Stimulated activated CD8-positive, alpha-beta memory T cell treated with anti-CD3 and anti-CD28 coated beads, Interleukin-12 subunit alpha, Interleukin-12 subunit beta, amount 100 ng/mL, for 1 hour (primary cell): Measurements from ENCODE around the gene NETO1.

Source experiments
- DNase-seq: peaks from one replicate; pipeline ENCODE4 v3.0.0-alpha.2; 2020; ENCODE audit warnings: low read depth

NETO1 gene, protein sequence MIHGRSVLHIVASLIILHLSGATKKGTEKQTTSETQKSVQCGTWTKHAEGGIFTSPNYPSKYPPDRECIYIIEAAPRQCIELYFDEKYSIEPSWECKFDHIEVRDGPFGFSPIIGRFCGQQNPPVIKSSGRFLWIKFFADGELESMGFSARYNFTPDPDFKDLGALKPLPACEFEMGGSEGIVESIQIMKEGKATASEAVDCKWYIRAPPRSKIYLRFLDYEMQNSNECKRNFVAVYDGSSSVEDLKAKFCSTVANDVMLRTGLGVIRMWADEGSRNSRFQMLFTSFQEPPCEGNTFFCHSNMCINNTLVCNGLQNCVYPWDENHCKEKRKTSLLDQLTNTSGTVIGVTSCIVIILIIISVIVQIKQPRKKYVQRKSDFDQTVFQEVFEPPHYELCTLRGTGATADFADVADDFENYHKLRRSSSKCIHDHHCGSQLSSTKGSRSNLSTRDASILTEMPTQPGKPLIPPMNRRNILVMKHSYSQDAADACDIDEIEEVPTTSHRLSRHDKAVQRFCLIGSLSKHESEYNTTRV

DNA sequence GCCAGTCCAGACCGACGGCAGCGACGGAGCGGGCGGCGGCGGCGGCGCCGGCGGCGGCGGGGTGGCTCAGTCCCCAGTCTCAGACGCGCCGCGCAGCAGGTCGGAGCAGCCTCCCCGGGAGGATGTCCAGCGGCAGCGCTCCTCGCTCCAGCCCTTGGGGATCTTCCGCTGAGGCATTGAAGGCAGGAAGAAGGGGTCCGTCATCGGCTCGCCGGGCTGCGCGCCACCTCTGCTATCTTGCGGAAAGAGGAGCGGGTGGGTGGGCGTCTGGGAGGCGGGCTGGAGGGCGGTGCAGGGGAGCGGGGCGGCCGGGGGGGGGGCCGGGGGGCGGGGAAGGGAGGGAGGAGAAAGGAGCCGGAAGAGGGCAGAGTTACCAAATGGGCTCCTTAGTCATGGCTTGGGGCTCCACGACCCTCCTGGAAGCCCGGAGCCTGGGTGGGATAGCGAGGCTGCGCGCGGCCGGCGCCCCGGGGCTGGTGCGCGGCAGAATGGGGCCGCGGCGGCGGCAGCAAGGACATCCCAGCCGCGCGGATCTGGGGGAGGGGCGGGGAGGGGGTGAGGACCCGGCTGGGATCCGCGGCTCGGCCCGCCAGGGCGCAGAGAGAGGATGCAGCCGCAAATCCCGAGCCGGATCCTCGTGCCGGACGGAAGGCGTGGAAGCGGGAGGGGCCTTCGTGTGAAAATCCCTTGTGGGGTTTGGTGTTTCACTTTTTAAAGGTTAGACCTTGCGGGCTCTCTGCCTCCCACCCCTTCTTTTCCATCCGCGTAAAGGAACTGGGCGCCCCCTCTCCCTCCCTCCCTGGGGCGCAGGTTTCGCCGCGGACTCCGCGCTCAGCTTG is at the start of gene NETO1:
TSS of gene NETO1 (minus strand) at position 242 of the 839 bp plus-strand sequence. CDS start 696 bp downstream, outside the sequence.
- DNase-seq = no peak

DNA sequence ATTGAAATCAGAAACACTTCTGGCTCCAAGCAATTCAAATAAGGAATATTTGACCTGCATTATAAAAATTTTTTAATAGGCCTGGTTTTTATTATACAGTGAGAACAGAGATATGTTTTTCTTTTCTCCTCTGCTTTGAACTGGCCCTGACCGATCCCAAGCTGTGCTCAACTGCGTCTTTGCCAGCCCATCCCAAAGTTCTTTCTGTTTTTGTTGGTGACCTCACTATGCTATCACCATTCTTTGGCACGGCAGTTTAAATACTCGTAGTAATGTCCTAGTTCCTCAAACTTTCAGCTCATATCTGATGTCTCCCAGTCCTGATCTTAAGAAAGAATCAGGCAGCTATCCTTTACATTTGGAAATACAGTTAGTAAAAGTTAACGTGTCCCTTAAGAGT is 42.3 kb upstream of the NETO1 start:
- DNase-seq = no peak

- no peak for DNase-seq
These were observed 40.4 kb upstream of the NETO1 start for GRCh38 chr18:72908181-72908580.

- no peak for DNase-seq
These were observed 35.2 kb upstream of the NETO1 start for GRCh38 chr18:72903033-72903432.

DNA sequence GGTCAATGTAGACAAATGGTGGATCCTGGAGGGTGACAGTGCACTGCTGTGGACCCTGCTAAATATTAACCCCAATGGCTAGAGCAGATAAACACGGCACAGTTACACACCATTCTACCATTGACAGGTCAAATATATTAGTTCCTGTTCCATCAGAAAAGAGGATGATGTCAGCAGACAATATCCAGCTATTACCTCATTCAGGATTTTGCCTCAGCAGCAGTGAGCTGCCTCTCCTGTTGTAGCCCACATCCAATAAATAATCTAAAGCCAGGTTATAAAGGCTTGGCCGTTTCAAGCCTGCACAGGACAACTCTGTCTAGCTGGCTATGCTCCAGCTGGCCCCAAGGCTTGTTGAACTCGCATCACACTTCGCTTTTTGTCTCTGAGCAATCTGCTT is 31.6 kb upstream of the NETO1 start:
- no peak for DNase-seq

GRCh38 chr18:72898870-72899269 is 31.1 kb upstream of the NETO1 start:
- DNase-seq = no peak

DNA sequence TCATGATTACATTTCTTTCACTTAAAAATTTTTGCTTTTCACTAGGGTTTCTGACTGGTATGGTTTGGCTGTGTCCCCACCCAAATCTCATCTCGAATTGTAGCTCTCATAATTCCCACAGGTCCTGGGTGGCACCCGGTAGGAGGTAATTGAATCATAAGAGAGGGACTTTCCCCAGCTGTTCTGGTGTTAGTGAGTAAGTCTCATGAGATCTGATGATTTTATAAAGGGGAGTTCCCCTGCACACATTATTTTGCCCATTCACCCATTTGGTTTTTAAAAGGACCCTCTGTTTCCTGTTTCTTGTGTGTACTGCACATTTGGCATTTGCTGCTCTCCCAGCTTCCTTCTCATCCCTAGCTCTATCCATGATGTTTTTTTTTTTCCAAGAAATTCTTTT is 27.8 kb upstream of the NETO1 start:
- no peak for DNase-seq

DNA sequence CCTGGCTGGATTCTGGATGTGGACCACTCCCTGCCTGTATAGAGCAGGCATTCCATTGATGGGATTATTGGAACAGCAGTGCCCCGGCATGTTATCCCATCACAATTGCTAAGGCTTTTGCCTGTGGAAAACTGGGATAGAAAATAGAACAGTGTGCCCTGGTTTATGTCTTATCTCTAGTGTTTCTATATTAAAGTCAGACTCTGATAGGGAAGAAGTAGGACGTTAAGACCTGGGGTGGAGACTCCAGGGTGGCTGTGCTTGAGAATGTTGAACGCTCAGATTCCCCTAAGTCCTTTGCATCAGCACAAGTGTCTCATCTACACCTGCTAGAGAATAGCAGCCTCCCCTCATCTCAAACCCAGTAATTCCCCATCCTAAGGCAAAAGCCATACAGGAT is 10.8 kb upstream of the NETO1 start:
- no peak for DNase-seq

- no peak for DNase-seq
These were observed 10.4 kb upstream of the NETO1 start for GRCh38 chr18:72878143-72878542.

GRCh38 chr18:72871091-72871490 is 3.3 kb upstream of the NETO1 start:
- DNase-seq = no peak

DNA sequence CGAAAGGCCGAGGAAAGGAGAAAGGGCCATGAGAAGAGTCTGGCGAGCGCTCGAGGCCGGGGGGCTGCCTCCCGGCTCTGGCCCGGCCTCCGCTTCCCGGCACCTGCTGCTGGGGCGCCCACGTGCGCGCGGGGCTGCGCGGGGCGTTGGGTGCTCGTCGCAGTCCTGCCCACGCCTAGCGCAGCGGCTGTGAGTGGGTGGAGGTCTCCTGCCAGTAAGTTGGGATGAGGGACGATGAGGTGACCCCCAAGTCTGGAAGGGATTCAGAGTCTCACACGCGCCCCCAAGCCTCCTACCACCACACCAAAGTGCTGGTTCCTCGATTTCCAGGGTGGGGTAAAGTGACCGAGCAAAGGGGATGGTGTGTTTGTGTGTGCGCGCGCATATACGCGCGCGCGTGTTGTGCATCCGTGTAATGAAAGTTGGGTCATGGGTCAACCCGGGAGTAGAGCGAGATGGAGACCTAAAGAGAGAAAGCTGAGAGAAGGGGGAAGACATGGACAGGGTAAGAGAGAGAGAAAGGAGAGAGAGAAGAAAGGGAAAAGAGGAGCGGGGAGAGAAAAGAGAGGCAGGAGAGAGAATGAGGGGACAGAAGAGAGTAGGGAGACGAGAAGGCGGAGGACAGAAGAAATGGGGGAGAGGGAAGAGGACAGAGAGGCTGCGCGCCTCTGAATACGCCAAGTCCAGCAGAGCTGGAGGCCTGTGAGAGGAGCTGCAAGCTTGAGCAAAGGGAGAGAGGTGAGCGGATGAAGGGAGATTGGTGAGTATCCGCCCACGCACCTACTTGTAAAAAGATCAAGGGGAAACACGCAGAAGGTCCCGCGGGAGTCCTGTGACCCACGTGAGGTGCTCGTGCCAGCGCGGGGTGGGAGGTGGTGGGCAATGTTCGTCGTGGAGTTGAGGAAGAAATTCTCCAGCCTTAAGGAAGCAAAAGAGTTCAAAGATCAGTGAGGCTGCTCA is 1.7 kb upstream of the NETO1 start:
- no peak for DNase-seq

- DNase-seq = no peak
These were observed 918 bp upstream of the NETO1 start for GRCh38 chr18:72868585-72869225.

- no peak for DNase-seq
These were observed 664 bp downstream of the NETO1 start for GRCh38 chr18:72866901-72867745.

DNA sequence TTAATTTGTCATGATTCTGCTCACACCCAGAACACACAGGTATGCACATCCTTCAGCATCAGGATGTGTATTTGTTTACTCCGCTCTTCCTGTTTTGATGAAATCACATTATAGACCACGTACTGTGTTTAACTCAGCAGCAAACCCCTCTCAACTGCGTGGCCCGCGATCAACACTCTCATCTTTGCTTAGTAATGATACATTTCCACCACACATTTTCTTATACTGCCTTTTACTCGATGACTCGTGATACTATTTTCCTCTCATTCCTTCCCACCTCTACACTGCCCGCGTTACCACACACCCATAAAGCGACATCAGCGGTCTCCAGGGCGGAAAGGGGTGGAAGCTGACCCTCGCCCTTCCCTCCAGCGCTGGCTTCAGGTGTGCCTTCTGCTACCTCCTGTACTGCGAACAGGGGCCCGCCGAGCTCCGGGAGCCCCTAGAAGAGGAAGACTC is 1.3 kb downstream of the NETO1 start:
- no peak for DNase-seq

GRCh38 chr18:72863754-72864153 is 4.0 kb downstream of the NETO1 start:
- no peak for DNase-seq

- DNase-seq = no peak
These were observed 8.7 kb downstream of the NETO1 start for GRCh38 chr18:72859088-72859487.

DNA sequence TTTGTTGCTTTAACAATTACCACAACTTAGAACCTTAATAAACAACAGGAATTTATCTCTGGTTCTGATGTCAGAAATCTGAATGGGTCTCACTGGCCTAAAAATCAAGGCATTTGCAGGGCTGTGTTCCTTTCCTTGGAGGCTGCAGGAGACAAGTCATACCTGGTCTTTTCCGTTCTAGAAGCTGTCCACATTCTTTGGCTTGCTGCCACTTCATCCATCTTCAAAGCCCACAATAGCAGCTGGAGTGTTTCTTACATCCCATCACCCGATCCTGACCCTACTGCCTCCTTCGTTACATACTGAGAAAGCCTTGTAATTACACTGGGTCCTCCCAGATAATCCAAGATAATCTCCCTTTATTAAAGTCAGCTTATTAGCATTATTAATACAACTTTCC is 18.1 kb downstream of the NETO1 start:
- DNase-seq = no peak

- no peak for DNase-seq
These were observed 19.1 kb downstream of the NETO1 start for GRCh38 chr18:72848503-72849237.

- no peak for DNase-seq
These were observed 20.0 kb downstream of the NETO1 start for GRCh38 chr18:72847771-72848170.
